Left lobe of liver (tissue), 2 donors: ENCODE measurements around the gene DDX49. TPM values are rescaled to one million over a fixed set of nuclear protein-coding genes. Genes with fewer than 3 reads are reported as not detected.
"Not testable (repeated sequence)": the region's sequence is repeated elsewhere in the genome, so short reads cannot be mapped to it uniquely, and the experiment has no call there.

ENCODE experiments used
- ATAC-seq: fragments of 200-7000 bp; cut with Tn5 transposase; one replicate; pipeline ENCODE4 v1.9.1; 2020; ENCODE audit warnings: mild to moderate bottlenecking, moderate library complexity
- DNase-seq: peaks from one replicate; pipeline ENCODE4 v3.0.0-alpha.2; 2020; ENCODE audit warnings: low spot score
- total RNA-seq: library from RNA; stranded (reverse); gene quantifications from one replicate; pipeline ENCODE4 v1.2.1, GENCODE V29; 2021
- donor health status: DM: no; HTN: no; CAD: no; lungs with moderate emphysema.
- donor health status: DM: no; HTN: yes; CAD: no.

The DDX49 gene
- total RNA-seq, 1 donor from 2014 or later: 18.9 TPM

DNA sequence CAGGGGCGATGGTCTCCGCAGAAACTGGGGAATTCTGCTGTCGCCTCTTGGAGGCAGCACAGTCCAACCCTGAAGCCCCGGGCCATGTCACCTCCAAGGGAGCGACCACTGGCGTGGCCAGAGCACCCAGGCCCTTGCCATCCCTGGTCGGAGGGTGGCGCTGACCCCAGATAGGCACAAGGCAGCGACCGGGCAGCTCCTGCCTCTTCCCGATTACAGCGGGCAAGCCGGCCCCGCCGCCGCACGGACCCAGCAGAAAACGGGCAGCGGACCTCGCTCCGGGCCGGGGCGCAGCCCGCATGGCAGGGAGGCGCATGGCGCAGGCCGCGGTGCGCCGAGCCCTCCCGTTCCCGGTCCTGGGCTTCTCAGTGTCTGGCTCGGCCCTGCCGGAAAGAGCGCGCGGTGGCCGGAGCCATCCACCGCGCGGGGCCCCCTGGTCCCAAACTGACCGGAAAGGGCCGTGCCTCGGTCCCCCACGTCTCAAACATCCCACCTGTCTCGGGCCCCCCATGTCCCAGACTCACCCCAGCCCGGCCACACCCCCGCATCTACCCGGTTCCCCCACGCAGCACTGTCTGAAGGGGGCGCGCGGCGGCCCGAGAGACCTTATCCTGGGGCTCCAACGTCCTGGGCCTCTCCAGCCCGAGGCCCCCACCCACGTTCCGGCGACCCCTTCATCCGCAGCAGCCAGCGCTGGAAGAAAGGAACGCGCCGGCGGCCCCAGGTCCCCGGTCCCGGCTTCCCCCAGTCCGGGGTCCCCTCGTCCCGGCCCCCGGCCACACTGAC lies 24.3 kb upstream of the DDX49 start:
- ATAC-seq (peak; percentile 44), DNase-seq (no peak)

DNA sequence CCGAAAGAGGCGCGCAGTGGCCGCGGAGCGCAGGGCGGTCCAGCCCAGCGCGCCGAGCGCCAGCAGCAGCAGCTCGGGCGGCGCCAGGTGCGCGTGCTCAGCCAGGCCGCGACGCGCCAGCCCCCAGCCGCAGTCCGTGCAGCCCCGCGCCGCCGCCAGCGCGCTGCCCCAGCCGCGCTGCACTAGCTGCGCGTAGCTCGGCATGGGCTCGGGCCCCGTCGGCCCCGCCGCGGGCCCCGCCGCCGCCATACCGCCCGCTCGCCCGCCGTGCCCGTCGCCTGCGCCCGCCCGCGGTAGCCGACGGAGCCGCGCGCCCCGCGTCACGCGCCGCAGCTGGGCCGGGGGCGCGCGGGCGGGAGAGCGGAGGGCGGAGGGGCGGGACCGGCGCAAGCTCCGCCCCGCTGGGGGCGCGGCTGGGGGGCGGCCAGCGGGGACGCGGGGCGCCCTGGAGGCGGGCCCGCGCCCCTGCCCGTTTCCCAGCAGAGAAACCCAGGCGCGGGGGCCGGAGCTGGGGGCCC lies 23.6 kb upstream of the DDX49 start, which contains the start of gene CERS1:
CERS1 (minus strand) TSS at position 335 of the 518 bp plus-strand sequence; CDS start at position 249, 86 bp downstream.
- no peak for DNase-seq
- ATAC-seq: no peak

DNA sequence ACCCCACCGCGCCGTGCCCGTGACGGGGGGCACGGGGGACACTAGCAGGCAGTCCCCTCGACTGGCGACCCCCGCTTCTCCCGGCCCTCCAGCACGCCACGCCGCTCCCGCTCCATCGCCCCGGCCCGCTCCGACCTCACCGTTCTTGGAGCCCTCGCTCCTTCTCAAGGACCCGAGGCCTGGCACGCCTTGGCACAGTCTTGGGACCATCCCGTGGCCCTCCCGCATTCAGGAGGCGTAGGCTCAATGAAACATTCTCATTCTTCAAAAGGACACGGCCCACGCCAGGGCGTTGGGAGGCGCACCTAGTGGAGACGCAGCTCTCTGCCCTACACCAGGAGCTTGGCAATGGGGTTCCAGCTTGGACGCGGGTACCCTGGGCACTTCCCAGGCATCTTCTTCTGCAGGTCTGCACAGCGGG lies 23.1 kb upstream of the DDX49 start:
- ATAC-seq: peak; percentile 4
- no peak for DNase-seq

DNA sequence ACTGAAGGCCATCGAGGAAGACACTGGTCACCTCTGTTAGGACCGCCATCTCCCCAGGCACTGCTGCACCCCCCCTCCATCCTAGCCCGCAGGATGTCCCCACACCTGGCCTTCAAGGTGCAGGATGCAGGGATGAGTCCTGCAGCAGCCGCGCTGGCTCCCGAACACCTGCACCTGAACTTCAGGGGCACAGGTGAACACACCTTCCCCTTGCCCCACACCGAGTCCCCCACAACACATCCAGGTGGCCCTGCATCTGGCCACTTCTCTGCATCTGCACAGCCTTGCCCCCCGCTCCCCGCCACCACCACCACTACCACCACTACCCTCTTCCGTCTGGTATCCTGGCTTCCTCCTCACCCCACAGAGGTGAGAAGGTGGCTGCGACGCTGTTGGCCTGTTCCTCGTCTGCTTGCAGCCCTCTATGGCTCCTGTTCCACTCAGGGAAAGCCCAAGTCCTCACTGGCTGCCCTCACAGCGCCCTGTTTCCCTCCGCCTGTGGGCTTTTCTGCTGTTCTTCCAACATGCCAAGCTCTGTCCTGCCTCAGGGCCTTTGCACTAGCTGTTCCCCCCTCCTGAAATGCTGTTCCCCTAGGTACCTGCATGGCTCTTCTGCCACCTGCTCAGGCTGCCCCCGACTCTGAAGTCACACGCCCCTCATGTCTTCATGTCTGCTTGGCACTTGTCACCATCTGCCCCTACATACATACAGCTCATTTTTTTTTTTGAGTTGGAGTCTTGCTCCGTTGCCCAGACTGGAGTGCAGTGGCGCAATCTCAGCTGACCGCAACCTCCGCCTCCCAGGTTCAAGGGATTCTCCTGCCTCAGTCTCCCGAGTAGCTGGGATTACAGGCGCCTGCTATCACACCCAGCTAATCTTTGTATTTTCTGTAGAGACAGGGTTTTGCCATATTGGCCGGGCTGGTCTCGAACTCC lies 22.2 kb upstream of the DDX49 start:
- ATAC-seq (no peak), DNase-seq (no peak)

DNA sequence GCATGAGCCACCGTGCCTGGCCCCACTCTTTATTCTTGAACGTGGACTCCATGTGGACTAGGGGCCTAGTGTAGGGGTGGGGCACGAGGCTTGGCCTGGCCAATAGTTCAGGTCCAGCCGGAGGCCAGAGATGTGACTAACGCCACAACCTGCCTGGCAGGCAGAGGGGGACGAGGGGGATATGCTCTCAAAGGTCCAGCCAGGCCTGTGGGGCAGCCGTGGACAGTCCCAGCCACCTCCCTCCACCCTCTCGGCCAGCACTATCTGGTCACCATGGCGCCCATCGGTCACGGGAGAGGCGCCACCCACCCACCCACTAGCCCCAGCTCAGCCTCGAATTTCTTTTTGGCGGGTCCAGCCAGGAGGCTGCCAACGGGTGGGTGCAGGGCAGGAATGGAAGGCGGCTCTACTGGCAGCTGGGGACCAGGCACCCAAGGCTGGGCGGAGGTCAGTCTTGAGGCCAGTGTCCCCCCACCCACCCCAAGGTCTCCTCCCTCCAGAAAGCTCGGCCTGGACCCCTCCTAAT lies 21.4 kb upstream of the DDX49 start:
- ATAC-seq: peak; percentile 11
- no peak for DNase-seq

DNA sequence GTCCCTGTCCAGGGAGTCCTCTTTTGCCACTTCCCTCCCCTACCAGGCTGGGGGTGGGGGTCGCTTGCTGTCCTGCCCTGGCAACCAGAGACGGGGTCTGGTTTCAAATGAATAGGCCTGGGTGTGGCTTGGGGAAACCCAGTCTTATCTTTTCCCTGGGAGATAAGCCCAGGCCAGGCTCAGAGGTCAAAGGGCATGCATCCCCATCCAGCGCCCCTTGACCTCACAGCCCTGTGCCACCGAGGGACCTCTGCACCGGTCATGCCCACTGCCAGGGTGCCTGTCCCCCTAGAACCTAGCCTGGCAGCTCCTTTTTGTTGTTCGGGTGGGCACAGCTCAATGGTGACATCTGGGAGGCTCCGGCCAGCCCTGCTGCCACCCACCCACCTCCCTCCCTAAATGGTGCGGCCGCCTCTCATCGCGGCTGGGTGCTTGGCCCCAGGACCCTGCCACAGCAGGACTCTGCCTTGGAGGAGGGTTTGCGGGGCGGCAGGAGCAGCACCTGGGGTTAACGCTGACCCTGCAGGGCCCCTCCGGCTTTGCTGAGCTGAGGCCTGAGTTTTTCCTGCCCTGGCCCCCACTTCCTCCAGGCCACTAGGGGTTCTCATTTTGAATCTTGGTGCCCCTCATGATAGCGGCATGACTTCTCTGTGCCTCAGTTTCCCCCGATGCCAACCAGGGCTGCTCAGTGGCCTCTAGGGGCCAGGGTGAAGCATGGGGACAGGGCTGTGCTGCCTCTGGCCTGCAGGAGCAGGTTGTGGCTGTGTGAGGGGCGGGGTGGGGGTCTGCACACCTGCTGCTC lies 20.7 kb upstream of the DDX49 start:
- ATAC-seq (peak; percentile 38), DNase-seq (no peak)

DNA sequence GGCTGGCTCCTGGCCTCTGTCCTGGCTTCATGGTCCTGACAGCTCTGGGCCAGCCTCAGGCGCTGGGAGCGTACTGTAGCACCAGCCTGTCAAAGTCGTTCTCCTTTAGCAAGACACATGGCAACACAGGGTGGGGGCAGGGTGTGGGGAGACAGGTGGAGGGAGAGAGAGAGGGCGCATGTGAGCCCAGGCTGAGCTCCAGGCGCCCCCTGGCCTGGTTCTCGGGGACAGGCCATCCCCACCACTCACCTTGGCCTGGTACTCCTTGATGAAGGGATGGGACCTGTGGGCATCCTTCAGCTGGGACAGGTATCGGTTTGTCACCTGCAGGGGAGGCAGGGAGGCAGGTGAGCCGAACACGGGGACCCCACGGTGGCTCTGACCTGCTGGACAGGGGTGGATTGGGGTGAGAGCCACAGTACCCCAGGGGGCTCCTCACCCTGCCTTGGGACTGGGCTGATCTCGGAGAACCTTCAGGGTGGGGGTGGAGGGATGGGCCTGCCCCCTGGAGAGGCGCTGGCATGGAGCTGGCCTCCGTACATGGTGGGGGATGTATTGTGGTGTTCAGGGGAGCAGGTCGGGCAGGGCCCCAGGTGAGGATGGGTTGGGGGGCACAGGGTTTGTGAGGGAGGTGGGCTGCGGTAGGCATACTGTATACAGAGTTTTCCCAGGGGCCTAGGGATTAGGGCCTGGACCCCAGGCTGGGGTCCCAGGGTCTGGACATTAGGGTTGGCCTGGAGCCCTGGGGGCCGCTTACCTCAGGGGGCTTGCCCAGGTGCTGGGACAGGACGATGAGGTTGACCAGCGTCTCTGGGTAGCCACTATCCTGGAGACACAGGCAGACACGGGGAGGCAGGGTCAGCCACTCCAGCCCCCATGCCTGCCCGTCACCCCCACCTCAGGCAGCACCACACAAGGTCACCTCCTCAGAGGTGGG lies 19.6 kb upstream of the DDX49 start:
- no peak for ATAC-seq

DNA sequence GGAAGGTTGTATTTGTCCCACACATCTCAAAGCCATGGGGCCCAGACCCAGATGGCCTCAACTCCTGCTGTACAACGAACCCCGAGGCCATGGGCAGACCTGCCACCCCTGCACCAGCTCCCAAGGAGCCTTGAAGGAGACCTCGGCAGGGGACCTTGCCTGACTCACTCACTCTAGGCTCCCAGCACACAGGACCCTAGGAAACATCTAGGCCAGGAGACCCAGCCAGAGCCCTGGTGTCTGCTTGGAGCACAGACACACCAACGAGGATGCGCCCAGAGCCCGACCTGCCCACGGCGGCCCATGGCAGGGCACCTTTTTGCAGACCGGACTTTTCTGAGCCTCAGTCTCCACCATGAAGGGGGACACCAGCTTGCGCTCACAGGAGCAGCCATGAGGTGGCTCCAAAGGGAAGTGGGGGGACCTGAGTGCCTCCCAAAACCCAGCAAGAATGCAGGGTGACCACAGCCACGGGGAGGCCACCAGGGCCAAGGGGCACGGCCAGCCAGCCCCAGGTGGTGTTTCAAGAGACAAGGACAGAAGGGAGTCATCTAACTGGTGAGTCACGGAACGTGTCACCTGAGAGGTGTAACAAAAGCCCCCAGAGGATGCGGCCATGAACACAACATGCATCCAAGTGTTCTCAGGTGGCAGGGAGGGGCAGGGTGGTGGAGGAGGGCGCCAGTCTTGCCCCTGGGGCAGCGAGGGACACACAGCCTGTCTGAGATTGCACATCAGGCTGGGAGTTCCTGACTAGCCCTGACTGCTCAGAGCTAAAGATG lies 18.6 kb upstream of the DDX49 start:
- peak; percentile 40 for DNase-seq
- no peak for ATAC-seq

More for the DNA sequence above, 19.6 kb upstream of the DDX49 start:
- DNase-seq: peak; percentile 43

DNA sequence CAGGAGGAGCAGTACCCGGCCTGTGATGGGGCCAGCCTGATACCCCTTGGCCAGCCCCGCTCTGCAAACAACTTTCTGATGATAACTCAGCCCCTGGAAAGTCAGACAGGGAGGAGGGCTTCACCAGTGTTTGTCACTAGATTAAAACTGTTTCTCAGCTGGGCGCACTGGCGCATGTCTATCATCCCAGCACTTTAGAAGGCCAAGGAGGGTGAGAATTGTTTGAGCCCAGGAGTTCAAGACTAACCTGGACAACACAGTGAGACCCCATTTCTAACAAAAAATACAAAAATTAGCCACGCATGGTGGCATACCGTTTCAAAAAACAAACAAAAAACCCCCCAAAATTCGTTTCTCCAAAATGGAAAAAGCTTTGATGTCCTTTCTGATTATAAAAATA lies 18.0 kb upstream of the DDX49 start:
- no peak for ATAC-seq
- no peak for DNase-seq

DNA sequence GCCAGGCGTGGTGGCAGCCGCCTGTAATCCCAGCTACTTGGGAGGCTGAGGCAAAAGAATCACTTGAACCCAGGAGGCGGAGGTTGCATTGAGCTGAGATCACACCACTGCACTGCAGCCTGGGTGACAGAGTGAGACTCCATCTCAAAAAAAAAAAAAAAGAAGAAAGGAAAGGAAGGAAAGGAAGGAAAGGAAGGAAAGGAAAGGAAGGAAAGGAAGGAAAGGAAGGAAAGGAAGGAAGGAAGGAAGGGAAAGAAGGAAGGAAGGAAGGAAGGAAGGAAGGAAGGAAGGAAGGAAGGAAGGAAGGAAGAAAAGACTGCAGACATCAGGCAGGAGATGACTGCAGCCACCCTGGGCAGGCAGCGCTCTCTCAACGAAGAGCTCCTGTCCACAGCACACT lies 17.0 kb upstream of the DDX49 start:
- not testable (repeated sequence) for DNase-seq, ATAC-seq

DNA sequence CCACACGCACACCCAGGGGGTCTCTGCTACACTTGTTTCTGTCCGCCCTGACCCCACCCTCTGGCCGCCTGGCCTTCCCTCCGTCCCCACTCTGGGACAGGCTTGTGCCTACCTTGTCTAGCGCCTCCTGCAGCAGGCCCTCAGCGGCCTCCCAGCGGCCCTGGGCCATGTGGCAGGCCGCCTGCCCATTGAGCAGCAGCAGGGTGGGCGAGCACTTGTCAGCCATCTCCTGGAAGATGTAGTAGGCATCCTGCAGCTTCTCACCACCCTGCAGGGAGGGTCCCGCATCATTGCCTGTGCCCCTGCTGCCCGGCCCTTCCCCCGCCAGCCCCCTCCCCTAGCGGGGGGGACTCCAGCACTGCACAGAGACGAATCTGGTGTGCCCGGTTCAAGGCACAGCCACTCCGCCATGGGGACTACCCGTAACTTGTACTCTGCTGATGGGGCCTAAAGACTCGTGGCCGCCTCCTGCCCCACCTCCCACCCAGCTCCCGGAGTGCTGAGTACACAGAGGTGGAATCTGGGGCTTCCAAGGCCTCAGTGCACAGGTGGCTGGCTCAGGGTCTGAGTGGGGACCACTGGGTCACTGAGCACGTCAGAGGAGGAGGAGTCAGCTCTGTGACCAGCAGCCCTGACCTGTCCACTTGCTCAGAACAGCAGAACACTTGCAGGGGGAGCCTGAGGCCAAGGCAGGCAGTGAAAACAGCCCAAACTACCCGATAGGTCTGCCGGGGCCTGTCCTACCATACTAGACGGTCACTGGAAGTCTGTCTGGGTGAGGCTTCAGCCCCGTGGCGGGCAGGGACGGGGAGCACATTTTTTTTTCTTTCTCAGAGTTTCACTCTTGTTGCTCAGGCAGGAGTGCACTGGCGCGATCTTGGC lies 16.1 kb upstream of the DDX49 start:
- DNase-seq (no peak), ATAC-seq (no peak)

DNA sequence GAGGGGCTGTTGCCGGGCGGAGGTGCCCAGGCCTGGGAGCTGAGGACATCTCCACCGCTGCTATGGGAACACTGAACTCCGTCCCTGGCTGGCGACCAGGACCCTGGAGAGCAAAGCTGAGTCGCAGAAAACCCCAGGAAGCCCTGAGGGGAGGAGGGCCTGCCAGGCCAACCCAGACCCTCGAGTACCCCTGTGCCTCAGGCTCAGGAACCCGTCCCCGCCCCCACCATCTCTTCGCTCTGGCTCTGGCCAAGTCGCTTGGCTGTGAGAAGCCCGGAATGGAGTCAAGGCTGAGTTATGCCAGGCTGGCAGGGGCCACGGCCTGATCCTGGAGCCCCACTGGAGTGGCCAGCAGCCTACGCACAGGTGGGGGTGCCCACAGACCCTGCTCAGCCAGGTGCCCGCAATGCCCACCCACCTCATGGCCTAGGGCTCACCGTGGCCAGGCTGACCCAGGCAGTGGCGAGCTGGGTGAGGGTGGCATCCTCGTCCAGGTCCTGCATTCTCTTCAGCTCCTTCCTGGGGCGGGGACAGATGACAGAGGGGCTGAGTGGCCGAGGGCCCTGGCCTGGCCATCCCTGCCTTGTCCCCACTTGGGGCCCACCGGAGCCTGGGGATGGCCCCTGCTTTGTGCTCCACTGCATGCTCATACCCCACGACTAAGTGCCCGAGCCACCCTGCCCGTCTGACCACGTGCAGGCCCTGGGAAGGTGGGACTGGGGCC lies 15.0 kb upstream of the DDX49 start:
- DNase-seq: peak; percentile 40
- ATAC-seq: no peak

DNA sequence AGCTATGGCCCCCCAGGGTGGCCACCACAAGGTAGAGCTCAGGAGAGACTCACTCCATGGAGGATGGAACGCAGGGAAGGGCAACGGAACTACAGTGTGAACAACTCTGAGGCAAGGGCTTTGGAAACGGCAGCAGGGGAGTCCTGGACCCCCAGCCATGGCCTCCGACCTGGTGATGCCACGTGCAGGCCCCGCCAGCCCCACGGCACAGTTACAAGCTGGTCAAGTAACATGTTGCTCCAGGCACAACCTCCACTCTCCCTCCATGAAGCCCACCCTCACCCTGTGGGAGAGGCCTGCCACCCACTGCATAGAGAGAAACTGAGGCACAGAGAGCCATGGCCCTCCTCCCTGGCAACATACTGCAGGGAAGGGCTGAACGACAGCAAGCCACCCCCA lies 14.5 kb upstream of the DDX49 start:
- DNase-seq (no peak), ATAC-seq (no peak)

DNA sequence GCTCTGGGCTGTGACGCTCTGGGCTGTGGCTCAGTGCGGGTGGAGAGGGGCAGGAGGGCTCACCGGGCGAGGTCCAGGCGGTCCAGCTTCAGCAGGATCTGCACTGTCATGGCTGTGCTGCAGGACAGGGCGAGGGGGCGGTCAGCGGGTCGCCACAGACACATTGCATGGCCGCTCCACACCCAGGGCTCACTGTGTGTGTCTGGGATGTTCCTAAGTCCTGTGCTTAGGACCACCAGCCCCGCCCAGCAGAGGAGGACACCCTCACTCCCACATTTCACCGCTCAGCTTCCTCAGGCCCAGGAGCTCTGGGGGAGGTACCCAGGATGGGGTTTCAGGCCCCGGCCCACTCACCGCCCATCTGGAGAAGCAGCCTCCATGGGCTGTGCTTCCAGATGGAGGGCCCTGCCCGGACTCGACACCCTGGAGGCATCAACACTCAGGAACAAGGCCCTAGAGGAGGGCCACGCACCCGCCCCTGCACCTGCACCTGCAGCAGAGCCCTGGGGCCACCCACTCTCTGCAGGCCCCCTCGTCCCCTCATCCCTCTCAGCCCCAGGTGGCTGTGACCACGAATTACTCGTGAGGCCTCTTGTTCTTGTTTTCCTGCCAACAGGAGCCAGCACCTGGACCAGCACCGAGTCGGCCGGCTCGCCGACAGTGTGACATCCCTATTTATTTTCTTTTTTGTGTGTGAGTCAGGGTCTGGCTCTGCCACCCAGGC lies 13.8 kb upstream of the DDX49 start:
- DNase-seq (no peak), ATAC-seq (no peak)

DNA sequence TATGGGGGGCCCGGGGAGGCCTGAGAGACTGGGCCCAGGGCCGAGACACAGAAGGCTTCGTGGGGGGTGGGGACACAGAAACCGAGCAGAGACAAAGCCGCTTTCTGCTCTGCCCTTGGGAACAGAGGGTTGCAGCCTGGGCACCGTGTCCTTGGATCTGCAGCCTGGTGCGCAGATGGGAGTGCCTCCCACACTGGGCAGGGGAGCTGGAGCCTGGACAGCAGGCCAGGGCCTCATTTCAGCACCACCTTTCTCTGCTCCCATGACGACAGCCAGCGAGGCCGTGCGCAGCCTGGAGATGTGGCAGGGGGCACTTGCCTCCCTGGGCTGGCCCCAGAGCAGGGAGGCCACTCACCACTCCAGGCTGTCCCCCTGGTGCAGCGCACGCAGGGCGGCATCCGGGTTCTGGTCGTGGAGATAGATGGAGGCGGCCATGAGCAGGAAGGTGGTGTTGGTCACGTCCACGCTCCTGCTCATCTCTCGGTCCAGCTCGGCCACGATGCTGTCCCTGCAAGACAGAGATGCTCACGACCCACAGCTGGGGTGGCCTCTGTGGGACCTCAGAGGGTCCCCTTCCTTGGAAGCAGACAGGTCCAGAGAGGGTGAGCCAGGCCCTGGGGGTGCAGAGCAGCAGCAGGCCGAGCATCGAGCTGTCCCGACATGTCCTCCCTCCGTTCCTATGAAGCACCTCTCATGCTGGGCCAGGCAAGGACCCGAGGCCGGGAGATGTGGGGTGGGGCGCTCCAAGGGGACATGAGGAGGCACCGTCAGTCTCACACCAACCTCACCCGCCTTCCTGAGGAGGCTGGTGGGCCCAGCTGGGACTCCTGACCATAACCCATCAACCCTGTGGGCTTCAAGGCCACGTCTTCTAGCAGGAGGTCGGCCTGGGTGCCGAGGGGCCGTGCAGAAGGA lies 12.7 kb upstream of the DDX49 start:
- ATAC-seq (no peak), DNase-seq (no peak)
